Heart left ventricle (tissue), 16 donors: ENCODE results near the gene ESPL1. TPM values are rescaled to one million over a fixed set of nuclear protein-coding genes. Genes with fewer than 3 reads are reported as not detected.
A peak's percentile ranks its signal among the peaks of the same experiment; 100 is the strongest.
"Not testable (repeated sequence)": the region's sequence is repeated elsewhere in the genome, so short reads cannot be mapped to it uniquely, and the experiment has no call there.

Experiments
- ATAC-seq, 4 donors: fragments of 200-7000 bp; cut with Tn5 transposase; one replicate each; pipeline ENCODE4 v1.9.1; 2020 to 2022; ENCODE audit warnings: moderate library complexity in 4 of 4, mild to moderate bottlenecking in 3 of 4, moderate number of reproducible peaks in 1 of 4
- DNase-seq, 5 donors: peaks; one replicate each; pipeline ENCODE4 v3.0.0-alpha.2; 2020
- H3K27ac ChIP-seq, 12 donors: fragments of 200-600 bp; sonication (generic) in 4 of 12; one replicate each; pipeline versions ENCODE4 v1.5.0 to v1.8.0; 2016 to 2022; ENCODE audit warnings: mild to moderate bottlenecking in 2 of 12
- H3K27me3 ChIP-seq, 9 donors: fragments of 200-600 bp; sonication (generic) in 2 of 9; one replicate each; pipeline versions ENCODE4 v1.5.1 to v1.8.0; 2016 to 2022; ENCODE audit warnings: mild to moderate bottlenecking in 3 of 9
- H3K36me3 ChIP-seq, 9 donors: fragments of 200-600 bp; sonication (generic) in 2 of 9; one replicate each; pipeline versions ENCODE4 v1.5.0 to v1.8.0; 2018 to 2022; ENCODE audit warnings: mild to moderate bottlenecking in 2 of 9
- H3K4me1 ChIP-seq, 12 donors: fragments of 200-600 bp; sonication (generic) in 4 of 12; one replicate each; pipeline versions ENCODE4 v1.5.0 to v1.8.0; 2016 to 2022; ENCODE audit warnings: mild to moderate bottlenecking in 3 of 12
- H3K4me3 ChIP-seq, 12 donors: fragments of 200-600 bp; sonication (generic) in 4 of 12; one replicate each; pipeline versions ENCODE4 v1.5.0 to v1.8.0; 2017 to 2022; ENCODE audit warnings: mild to moderate bottlenecking in 9 of 12, moderate library complexity in 4 of 12
- H3K9me3 ChIP-seq, 12 donors: fragments of 200-600 bp; sonication (generic) in 4 of 12; one replicate each; pipeline versions ENCODE4 v1.5.0 to v1.8.0; 2016 to 2022; ENCODE audit warnings: mild to moderate bottlenecking in 1 of 12
- CTCF ChIP-seq, 12 donors: fragments of 200-600 bp; sonication (generic) in 4 of 12; IDR thresholded peaks; one replicate each; pipeline versions ENCODE4 v1.5.0 to v1.8.0; 2018 to 2022; ENCODE audit warnings: antibody characterized with exemption in 12 of 12, mild to moderate bottlenecking in 5 of 12
- POLR2A ChIP-seq, 2 donors: fragments of 450-650 bp; IDR thresholded peaks; one replicate each; pipeline ENCODE4 v1.6.1; 2017; ENCODE audit warnings: antibody characterized with exemption in 2 of 2, mild to moderate bottlenecking in 2 of 2, moderate library complexity in 2 of 2
- WGBS, 4 donors: extraction: QIAGEN DNeasy Blood & Tissue Kit in 2 of 4; methylation state at CpG; one replicate each; pipeline versions ENCODE4 v1.1.5 to v1.1.7; 2013 to 2018; 5-methylcytosine and 5-hydroxymethylcytosine counted together
- intact Hi-C, 10 donors: fragments of 100-400 bp; cut with DNase I; formaldehyde crosslinking; loops; one replicate each; pipeline versions ENCODE4 v1.11.1 to v1.14.2; 2022
- polyA plus RNA-seq, 2 donors: library from polyadenylated mRNA; stranded (reverse); fragments of 200-250 nt; gene quantifications; one replicate each; pipeline ENCODE4 v1.2.3, GENCODE V29; 2013
- total RNA-seq, 9 donors: library from RNA; depleted of rRNA in 2 of 9; stranded (reverse); fragments of >200 nt in 2 of 9; fragmentation: NEBNext Ultra II Directional in 3 of 9; extraction: Animal tissue kit (Norgen Biotek cat#: 25700) in 3 of 9; gene quantifications; one replicate each; pipeline versions ENCODE4 v1.1.0 to v1.2.4, GENCODE V29; 2016 to 2023
- donor health status: ischemic (EF 13 %, LVEDD 7.1; RV severe dilation, severe dysfunction).
- donor health status: healthy with polysubstance abuse.
- donor health status: DM: no; HTN: yes; CAD: no.
- donor health status: DM: no; HTN: no; CAD: no.
- donor health status: ischemic (EF 25% LVEDD 6.9; RV normal size, moderate dysfunction).
- donor health status: ischemic (EF 25% LVEDD 5.7; RV mildly dilated, moderate dysfunction).
- donor health status: healthy.
- donor health status: DM: yes; HTN: yes; CAD: no.
- donor health status: ischemic (EF 35%, LVEDD 5.7; RV mildly dilated, moderate dysfunction).
- donor health status: nonischemic (EF 11% LVEDD 7.7; RV severe dilation, severe dysfunction).
- donor health status: DM: yes; HTN: yes; CAD: no.
- donor health status: PGD.
- donor health status: ischemic (EF 29% LVEDD 5.4; RV normal size, mild dysfunction).
- donor health status: nonischemic (EF 23%, LVEDD 6.1; RV moderate dilation, normal function).

The ESPL1 gene
- total and polyA plus RNA-seq, 11 donors: 0.06 to 6.1 (median 0.38) TPM

GRCh38 chr12:53328043-53328435 lies 59.9 kb downstream of the ESPL1 start:
- Histone ChIP-seq H3K4me3 (no peak overlapping the region), H3K27ac (no peak overlapping the region), H3K36me3 (no peaks in the 10 kb centered on the region), H3K9me3 (no peaks in the 10 kb centered on the region), H3K27me3 (peaks cover 0 to 10% (median 0%) of the 10 kb centered on the region in 9 donors), H3K4me1 (peaks cover 0 to 23% (median 15%) of the 10 kb centered on the region in 12 donors)
- WGBS, 4 donors: 51 to 61% (median 54%) methylated on average over 13 to 16 of the region's 16 CpGs
- intact Hi-C loops: loop anchor here in 5 of 10 donors (10.0 kb wide), 1 partner anchor 177 kb away; the partner anchor contains the start of genes NPFF (in 5 of the 5) and TARBP2 (in 5 of the 5)
- ATAC-seq (no peak), DNase-seq (no peak)
- TF ChIP-seq CTCF (IDR thresholded peaks at IDR 0.05) (no peak), POLR2A (IDR thresholded peaks at IDR 0.05) (no peak)

- TF ChIP-seq POLR2A (IDR thresholded peaks at IDR 0.05) (no peak), CTCF (IDR thresholded peaks at IDR 0.05) (no peak)
- 50 to 64% (median 53%) methylated on average over 5 of the region's 5 CpGs for whole genome bisulfite sequencing, 4 donors
- intact Hi-C loops: loop anchor here in 1 of 10 donors (5.0 kb wide), 1 partner anchor 182 kb away; no protein-coding TSS in a partner anchor
- H3K9me3 ChIP-seq: no peaks in the 10 kb centered on the region
- peak overlapping the region in 2 of 12 donors; percentile 17 to 44 for H3K27ac ChIP-seq
- DNase-seq (no peak), ATAC-seq (no peak)
- H3K4me1 ChIP-seq: peaks cover 0 to 7% (median 4%) of the 10 kb centered on the region in 12 donors
- no peaks in the 10 kb centered on the region for H3K36me3 ChIP-seq
- peaks cover 0 to 20% (median 0%) of the 10 kb centered on the region in 9 donors for H3K27me3 ChIP-seq
- no peak overlapping the region for H3K4me3 ChIP-seq
Observed at GRCh38 chr12:53330671-53331070, 62.6 kb downstream of the ESPL1 start.

GRCh38 chr12:53332339-53332738 lies 64.2 kb downstream of the ESPL1 start:
- DNase-seq, H3K4me3 ChIP-seq, H3K36me3 ChIP-seq, H3K9me3 ChIP-seq, H3K27ac ChIP-seq, ATAC-seq, H3K4me1 ChIP-seq: not testable (repeated sequence)
- peaks cover 0 to 24% (median 6%) of the 10 kb centered on the region in 9 donors for H3K27me3 ChIP-seq
- intact Hi-C loops: loop anchor here in 1 of 10 donors (5.0 kb wide), 1 partner anchor 180 kb away; no protein-coding TSS in a partner anchor

GRCh38 chr12:53332744-53333143 lies 64.6 kb downstream of the ESPL1 start:
- intact Hi-C loops: loop anchor here in 1 of 10 donors (5.0 kb wide), 1 partner anchor 180 kb away; no protein-coding TSS in a partner anchor
- H3K9me3 ChIP-seq: no peaks in the 10 kb centered on the region
- no peak for TF ChIP-seq POLR2A (IDR thresholded peaks at IDR 0.05)
- no peak for TF ChIP-seq CTCF (IDR thresholded peaks at IDR 0.05)
- H3K36me3 ChIP-seq: no peaks in the 10 kb centered on the region
- ATAC-seq: no peak
- no peak for DNase-seq
- H3K27me3 ChIP-seq: peaks cover 0 to 24% (median 6%) of the 10 kb centered on the region in 9 donors
- H3K27ac ChIP-seq: no peak overlapping the region
- H3K4me1 ChIP-seq: peaks cover 0 to 3% (median 0%) of the 10 kb centered on the region in 12 donors
- WGBS, 4 donors: 45 to 63% (median 50%) methylated on average over 15 of the region's 15 CpGs
- no peak overlapping the region for H3K4me3 ChIP-seq

GRCh38 chr12:53333289-53333688 lies 65.2 kb downstream of the ESPL1 start:
- H3K27ac ChIP-seq: no peak overlapping the region
- no peak overlapping the region for H3K4me3 ChIP-seq
- no peaks in the 10 kb centered on the region for H3K36me3 ChIP-seq
- 81 to 93% (median 86%) methylated on average over 4 of the region's 4 CpGs for WGBS, 4 donors
- H3K4me1 ChIP-seq: peaks cover 0 to 8% (median 0%) of the 10 kb centered on the region in 12 donors
- intact Hi-C loops: loop anchor here in 1 of 10 donors (5.0 kb wide), 1 partner anchor 179 kb away; no protein-coding TSS in a partner anchor
- no peak for TF ChIP-seq POLR2A (IDR thresholded peaks at IDR 0.05)
- no peak for TF ChIP-seq CTCF (IDR thresholded peaks at IDR 0.05)
- H3K27me3 ChIP-seq: peaks cover 0 to 28% (median 6%) of the 10 kb centered on the region in 9 donors
- DNase-seq: no peak
- no peak for ATAC-seq
- H3K9me3 ChIP-seq: no peaks in the 10 kb centered on the region
